ENCODE measurements around the gene MRPL23. TPM values are rescaled to one million over a fixed set of nuclear protein-coding genes. Genes with fewer than 3 reads are reported as not detected.
A peak's percentile ranks its signal among the peaks of the same experiment; 100 is the strongest.

MRPL23 gene
- total RNA-seq, 1 experiment from 2014 or later: 109 TPM

GRCh38 chr11:1997755-1998154, 50.6 kb downstream of the MRPL23 start, which contains the start of gene H19:
H19 (minus strand) TSS chr11:1997842.
- Histone ChIP-seq H3K27ac (ENCODE audit: low read depth, low read length) (no peak within 1 kb of the TSS), H3K36me3 (ENCODE audit: control insufficient read depth in 1 of 2, insufficient read depth in 2 of 2, low read length in 2 of 2) (no peaks in the 10 kb centered on the region), H3K27me3 (ENCODE audit: insufficient read depth, low read length) (no peaks in the 10 kb centered on the region), H3K9me3 (ENCODE audit: control insufficient read depth in 1 of 2, insufficient read depth in 1 of 2, low read depth in 1 of 2, low read length in 2 of 2) (no peaks in the 10 kb centered on the region), H3K79me2 (ENCODE audit: insufficient read depth, low read length) (no peaks in the 10 kb centered on the region), H3K4me2 (ENCODE audit: low read length) (no peak within 1 kb of the TSS), H2AFZ (ENCODE audit: low read depth, low read length, poor library complexity, severe bottlenecking) (no peak within 1 kb of the TSS), H3K9me2 (ENCODE audit: insufficient read depth) (no peaks in the 10 kb centered on the region), H3K4me1 (ENCODE audit: control insufficient read depth in 1 of 2, insufficient read depth in 2 of 2, low read length in 2 of 2) (no peaks in the 10 kb centered on the region), H3K4me3 (replicated peaks in 1 of 2; ENCODE audit: low read depth in 1 of 2, low read length in 2 of 2) (no peak within 1 kb of the TSS), H3K9ac (ENCODE audit: low read length) (no peak within 1 kb of the TSS), H4K20me1 (ENCODE audit: insufficient read depth) (no peaks in the 10 kb centered on the region)
- no TSS peak for BruUV-seq (replicated peaks)
- intact Hi-C loops (cut with micrococcal nuclease): no loop called here
- CTCF ChIA-PET: interaction anchor here (0.9 to 1.9 kb wide), 6 partner anchors 35 to 345 kb away, joined by 3 to 7 read pairs (median 4); no protein-coding TSS in a partner anchor
- DNase-seq (ENCODE audit: low read depth, low spot score) (no peak), ATAC-seq (peak; percentile 75)
- POLR2A ChIA-PET: no interaction called here
- RAD21 ChIA-PET (ENCODE audit: low non-redundant PET in 1 of 2, low total read pairs in 2 of 2, uncharacterized antibody in 2 of 2, unreplicated experiment in 2 of 2): no interaction called here
- no peak for TF ChIP-seq EGR1 (IDR thresholded peaks at IDR 0.05; ENCODE audit: low read depth)

GRCh38 chr11:1998290-1998689, 51.2 kb downstream of the MRPL23 start:
- Histone ChIP-seq H3K4me3 (replicated peaks in 1 of 2; ENCODE audit: low read depth in 1 of 2, low read length in 2 of 2) (no peak overlapping the region), H3K4me2 (ENCODE audit: low read length) (no peak overlapping the region), H3K27me3 (ENCODE audit: insufficient read depth, low read length) (no peaks in the 10 kb centered on the region), H3K79me2 (ENCODE audit: insufficient read depth, low read length) (no peaks in the 10 kb centered on the region), H3K27ac (ENCODE audit: low read depth, low read length) (no peak overlapping the region), H3K4me1 (ENCODE audit: control insufficient read depth in 1 of 2, insufficient read depth in 2 of 2, low read length in 2 of 2) (no peaks in the 10 kb centered on the region), H3K36me3 (ENCODE audit: control insufficient read depth in 1 of 2, insufficient read depth in 2 of 2, low read length in 2 of 2) (no peaks in the 10 kb centered on the region), H3K9me3 (ENCODE audit: control insufficient read depth in 1 of 2, insufficient read depth in 1 of 2, low read depth in 1 of 2, low read length in 2 of 2) (no peaks in the 10 kb centered on the region), H2AFZ (ENCODE audit: low read depth, low read length, poor library complexity, severe bottlenecking) (no peak overlapping the region), H3K9ac (ENCODE audit: low read length) (no peak overlapping the region), H3K9me2 (ENCODE audit: insufficient read depth) (no peaks in the 10 kb centered on the region), H4K20me1 (ENCODE audit: insufficient read depth) (no peaks in the 10 kb centered on the region)
- intact Hi-C loops (cut with micrococcal nuclease): no loop called here
- BruUV-seq (replicated peaks): no TSS peak
- DNase-seq (ENCODE audit: low read depth, low spot score): no peak
- TF ChIP-seq ZFX (IDR thresholded peaks at IDR 0.05) (no peak), RAD21 (IDR thresholded peaks at IDR 0.05; ENCODE audit: low read depth) (no peak), MAX (IDR thresholded peaks at IDR 0.05) (no peak), EZH2 (IDR thresholded peaks at IDR 0.05) (no peak)
- RAD21 ChIA-PET (ENCODE audit: low non-redundant PET in 1 of 2, low total read pairs in 2 of 2, uncharacterized antibody in 2 of 2, unreplicated experiment in 2 of 2): no interaction called here
- POLR2A ChIA-PET: no interaction called here
- CTCF ChIA-PET: interaction anchor here (0.9 to 1.9 kb wide), 5 partner anchors 36 to 346 kb away, joined by 3 to 7 read pairs (median 5); no protein-coding TSS in a partner anchor
- ATAC-seq: peak; percentile 60

Measured in HCT116 (cell line).